HG03354 (cell line): ENCODE results near the gene CABP1.
"Not testable (repeated sequence)": the region's sequence is repeated elsewhere in the genome, so short reads cannot be mapped to it uniquely, and the experiment has no call there.

Experiments
- ATAC-seq: cut with Tn5 transposase; IDR thresholded peaks from one replicate; pipeline ENCODE4 v1.9.1; 2021; ENCODE audit warnings: mild to moderate bottlenecking; ENCODE audit not compliant: unreplicated experiment, poor library complexity, severe bottlenecking

The CABP1 gene

DNA sequence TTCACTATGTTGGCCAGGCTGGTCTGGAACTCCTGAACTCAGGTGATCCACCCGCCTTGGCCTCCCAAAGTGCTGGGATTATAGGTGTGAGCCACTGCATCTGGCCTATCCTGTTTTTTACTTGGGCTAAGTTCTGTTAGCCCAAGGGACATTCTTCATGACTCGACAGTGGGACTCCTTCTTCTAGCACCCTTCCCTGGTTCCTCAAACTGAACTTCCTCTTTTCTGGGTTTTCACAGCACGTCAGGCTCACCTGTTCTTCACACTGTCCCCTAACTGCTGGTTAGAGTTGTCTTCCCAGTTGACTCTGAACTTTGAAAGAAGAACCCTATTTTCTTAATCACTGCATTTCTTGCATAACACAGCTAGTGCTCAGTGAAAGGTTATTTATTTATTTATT, 22.5 kb downstream of the CABP1 start:
- ATAC-seq = peak; percentile 62

DNA sequence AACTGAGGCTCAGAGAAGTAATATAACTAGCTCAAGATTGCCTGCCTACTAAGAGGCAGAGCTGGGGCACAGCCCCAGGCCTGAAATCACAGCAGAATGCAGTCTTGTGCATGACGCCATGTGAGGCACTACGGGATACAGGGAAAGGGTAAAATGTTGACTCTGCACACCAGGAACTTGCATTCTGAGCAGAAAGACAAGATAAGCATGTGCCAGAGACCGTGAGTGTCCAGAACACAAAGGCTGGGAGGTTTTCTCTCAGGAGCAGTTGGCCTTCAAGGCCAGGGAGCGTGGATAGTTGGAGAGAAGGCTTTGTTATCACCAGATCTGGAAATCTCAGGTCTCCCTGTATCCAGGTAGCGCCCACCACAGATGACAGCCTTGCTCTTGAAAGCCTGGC, 23.3 kb downstream of the CABP1 start:
- no peak for ATAC-seq

- no peak for ATAC-seq
Observed at GRCh38 chr12:120666571-120667390, 26.4 kb downstream of the CABP1 start.

DNA sequence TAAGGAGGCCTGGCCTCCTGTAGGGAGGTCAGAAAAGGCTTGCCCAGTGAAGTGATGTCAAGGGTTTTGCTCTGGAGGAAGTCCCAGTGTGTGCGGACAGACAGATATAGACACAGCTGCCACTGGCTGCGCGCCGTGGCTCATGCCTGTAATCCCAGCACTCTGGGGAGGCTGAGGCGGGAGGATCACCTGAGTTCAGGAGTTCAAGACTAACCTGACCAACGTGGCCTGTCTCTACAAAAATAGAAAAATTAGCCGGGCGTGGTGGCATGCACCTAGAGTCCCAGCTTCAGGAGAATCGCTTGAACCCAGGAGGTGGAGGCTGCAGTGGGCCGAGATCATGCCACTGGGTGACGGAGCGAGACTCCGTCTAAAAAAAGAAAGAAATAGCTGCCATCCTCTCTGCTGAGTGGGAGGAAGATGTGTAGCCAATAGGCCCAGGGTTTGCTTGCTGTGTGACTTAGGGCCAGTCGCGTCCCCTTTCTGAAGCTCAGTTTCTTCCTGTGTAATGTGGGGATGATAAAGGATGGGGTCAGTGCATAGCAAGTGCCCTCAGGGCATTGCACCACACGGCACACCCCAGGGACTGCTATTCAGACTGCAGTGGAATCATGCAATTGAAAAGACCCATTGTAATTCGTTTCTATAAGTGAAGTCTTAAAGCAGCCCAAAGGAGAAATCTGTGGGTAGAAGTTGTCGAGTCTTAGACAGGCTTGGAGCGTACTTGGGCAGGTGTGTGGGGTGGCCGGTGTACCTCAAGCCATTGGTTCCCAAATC, 27.9 kb downstream of the CABP1 start:
- ATAC-seq = no peak

- ATAC-seq = peak; percentile 69
Observed at GRCh38 chr12:120668868-120669840, 28.7 kb downstream of the CABP1 start.

DNA sequence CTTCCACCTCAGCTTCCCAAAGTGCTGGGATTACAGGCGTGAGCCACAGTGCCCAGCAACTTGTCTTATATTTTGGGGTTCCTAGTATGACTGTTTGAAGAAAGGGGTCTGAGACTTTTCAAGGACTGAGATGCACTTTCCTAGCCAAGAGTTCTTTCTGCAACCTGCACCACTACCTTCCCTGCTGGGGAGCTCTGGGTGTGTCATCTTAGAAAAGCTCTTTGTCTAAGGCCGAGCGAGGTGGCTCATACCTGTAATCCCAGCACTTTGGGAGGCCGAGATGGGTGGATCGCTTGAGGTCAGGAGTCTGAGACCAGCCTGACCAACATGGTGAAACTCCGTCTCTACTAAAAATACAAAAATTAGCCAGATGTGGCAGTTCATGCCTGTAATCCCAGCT, 29.8 kb downstream of the CABP1 start:
- ATAC-seq = not testable (repeated sequence)

DNA sequence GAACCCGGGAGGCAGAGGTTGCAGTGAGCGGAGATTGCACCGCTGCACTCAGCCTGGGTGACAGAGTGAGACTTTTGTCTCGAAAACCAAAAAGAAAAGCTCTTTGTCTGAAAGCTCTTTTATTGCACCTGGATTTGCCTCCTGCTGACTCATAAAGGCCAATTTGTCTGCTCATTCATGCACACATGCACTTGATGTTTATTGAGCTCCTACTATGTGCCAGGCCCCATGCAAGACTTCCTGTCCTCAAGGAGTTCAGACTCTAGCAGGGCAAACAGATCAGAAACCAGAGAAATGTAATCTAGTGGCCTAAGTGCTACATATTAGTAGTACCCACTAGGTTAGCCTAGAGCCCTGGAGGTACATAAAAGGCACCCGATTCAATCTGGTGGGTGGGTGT, 30.2 kb downstream of the CABP1 start:
- no peak for ATAC-seq

DNA sequence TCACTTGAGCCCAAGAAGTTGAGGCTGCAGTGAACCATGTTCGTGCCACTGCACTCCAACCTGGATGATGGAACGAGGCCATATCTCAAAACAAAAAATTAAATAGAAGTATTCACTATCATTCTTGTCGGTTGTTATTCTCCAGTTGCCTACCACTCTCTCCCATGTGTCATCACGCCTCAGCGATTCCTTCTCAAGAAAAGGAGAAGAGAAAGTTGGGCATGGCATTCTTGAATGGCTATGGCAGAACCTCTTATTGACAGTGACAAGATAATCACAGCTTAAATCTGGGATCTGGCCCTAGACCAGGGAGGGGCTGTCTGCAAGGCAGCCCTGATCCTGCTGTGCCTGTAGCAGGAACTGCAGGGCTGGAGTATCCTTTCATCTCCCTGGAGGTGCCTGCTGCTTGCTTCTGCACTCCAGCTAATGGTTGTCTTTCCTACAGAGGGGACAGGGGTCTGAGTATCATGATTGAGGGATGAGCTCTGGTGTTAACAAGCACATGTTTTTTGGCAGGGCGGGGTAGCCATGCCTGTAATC, 33.7 kb downstream of the CABP1 start:
- no peak for ATAC-seq

DNA sequence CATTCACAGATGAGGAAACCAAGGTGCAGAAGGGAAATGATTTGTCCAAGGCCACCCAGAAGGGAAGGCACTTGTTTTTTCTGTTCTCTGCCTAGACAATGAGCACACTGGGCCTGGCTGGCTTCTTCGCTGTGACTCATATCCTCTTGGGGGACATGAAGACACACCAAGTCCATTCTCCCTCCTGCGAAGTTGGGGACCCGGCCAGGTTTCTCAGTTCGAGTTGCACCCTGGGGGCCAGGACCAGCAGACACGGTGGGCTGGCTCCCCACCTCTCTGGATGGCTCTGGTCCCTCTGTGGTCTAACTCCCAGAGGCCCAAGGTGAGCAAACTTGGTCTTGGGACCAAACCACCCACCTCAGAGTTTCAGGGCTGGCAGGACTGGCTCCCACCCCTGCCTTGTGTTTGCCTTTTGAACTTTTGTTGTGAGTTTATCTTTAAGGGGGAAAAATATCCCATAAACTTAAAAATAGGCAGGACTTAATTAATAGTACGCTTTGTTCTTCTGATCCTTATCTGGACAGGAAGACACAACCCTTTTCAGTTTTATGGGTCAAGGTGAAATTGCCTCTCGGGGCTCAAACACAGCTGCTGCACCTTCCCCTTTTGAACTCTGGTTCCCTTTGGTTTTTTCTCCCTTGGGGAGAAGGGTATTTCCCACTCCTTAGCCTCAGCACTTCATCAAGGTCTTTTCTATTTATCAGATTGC, 37.5 kb downstream of the CABP1 start:
- ATAC-seq = peak; percentile 73

DNA sequence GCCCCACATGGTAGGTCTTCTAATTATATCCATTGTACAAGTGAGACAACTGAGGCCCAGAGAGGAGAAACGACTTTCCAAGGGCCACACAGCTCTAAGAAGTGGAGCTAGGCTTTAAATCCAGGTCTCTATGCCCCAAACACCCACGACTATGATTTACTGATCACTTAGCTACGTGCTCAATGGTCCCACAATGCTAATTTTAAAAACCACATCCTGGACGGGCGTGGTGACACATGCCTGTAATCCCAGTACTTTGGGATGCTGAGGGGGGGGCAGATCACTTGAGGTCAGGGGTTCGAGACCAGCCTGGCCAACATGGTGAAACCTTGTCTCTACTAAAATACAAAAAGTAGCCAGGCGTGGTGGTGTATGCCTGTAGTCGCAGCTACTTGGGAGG, 38.1 kb downstream of the CABP1 start:
- peak; percentile 6 for ATAC-seq

- ATAC-seq = no peak
Observed at GRCh38 chr12:120680165-120680738, 39.8 kb downstream of the CABP1 start.

DNA sequence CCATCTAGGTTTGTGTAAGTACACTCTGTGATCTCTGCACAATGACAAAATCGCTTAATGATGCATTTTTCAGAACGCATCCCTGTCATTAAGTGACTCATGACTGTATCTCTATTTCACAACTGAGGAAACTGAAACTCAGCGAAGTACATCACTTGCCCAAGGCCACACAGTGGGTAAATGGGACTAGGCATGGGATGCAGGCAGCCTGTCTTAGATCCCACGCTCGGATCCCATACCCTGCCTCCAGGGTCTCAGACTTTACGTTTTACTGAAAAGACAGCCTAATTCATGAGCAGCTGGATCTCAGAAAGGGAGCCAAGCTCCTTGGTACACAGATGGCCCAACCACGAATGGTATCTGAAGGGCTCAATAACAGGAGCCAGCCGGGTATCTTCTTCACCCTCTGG, 44.1 kb downstream of the CABP1 start:
- ATAC-seq = no peak

DNA sequence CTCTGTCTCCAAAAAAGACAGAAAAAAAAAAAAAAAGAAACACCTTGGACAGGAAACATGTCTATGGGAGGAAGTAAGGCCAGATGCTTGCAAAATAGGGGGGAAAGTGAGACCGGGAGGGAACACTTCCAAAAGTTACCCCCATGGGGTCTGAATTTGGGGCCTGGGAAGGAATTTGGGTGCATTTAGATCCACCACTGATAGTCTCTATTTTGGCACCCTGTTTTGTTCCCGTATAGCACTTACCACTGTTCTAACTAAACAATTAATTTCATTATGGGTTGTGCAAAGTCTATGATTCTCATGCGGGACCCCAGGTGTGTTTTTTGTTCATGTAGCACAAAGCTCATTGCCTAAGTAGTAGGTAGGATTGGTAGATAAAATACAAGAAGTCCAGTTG, 45.1 kb downstream of the CABP1 start:
- ATAC-seq = no peak

- ATAC-seq = peak; percentile 73
Observed at GRCh38 chr12:120686151-120686689, 45.8 kb downstream of the CABP1 start.

DNA sequence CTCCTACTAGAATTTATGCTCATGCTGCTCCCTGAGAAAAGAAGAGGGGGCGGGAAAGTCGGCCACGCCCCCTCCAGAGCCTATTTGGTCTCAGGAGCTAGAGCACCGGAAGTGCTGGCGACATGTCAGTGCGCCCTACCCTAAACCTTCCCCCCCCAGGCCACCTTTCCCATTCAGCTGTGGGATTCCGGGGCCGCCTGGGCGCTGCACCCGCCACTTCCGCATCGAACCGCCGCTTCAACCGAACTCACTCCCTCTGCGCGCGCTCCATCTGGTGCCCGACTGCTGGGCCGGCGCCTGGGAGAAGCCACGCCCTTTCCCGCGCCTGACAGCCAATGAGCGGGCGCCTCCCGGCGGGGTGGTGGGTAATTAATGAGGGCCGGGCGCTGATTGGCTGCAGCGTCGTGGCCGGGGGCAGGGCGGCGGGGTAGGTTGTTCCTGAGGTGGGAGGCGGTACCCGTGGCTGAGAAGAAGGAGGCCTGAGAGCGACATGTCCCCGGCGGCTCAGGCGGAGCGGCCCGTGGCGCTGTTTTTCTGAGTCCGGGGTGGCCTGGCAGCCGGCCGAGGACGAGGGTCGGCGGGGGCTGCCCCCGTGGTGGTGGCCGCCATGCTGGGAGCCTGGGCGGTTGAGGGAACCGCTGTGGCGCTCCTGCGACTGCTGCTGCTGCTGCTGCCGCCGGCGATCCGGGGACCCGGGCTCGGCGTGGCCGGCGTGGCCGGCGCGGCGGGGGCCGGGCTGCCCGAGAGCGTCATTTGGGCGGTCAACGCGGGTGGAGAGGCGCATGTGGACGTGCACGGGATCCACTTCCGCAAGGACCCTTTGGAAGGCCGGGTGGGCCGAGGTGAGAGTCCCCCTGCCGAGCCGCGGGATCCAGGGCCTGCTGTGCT, 46.5 kb downstream of the CABP1 start, which contains the start of gene MLEC:
TSS of gene MLEC (plus strand) at position 460 of the 888 bp plus-strand sequence. CDS start at position 608, 148 bp downstream.
- peak; percentile 73 for ATAC-seq

- no peak for ATAC-seq
Observed at GRCh38 chr12:120687578-120688289, 47.3 kb downstream of the CABP1 start.

GRCh38 chr12:120688527-120689071, 48.2 kb downstream of the CABP1 start:
- ATAC-seq = no peak
